ENCODE results near the gene RPL7A. TPM values are rescaled to one million over a fixed set of nuclear protein-coding genes. Genes with fewer than 3 reads are reported as not detected.
A peak's percentile ranks its signal among the peaks of the same experiment; 100 is the strongest.
"Not testable (repeated sequence)": the region's sequence is repeated elsewhere in the genome, so short reads cannot be mapped to it uniquely, and the experiment has no call there.

The RPL7A gene
- total RNA-seq, 1 donor from 2014 or later = 1,772 TPM

DNA sequence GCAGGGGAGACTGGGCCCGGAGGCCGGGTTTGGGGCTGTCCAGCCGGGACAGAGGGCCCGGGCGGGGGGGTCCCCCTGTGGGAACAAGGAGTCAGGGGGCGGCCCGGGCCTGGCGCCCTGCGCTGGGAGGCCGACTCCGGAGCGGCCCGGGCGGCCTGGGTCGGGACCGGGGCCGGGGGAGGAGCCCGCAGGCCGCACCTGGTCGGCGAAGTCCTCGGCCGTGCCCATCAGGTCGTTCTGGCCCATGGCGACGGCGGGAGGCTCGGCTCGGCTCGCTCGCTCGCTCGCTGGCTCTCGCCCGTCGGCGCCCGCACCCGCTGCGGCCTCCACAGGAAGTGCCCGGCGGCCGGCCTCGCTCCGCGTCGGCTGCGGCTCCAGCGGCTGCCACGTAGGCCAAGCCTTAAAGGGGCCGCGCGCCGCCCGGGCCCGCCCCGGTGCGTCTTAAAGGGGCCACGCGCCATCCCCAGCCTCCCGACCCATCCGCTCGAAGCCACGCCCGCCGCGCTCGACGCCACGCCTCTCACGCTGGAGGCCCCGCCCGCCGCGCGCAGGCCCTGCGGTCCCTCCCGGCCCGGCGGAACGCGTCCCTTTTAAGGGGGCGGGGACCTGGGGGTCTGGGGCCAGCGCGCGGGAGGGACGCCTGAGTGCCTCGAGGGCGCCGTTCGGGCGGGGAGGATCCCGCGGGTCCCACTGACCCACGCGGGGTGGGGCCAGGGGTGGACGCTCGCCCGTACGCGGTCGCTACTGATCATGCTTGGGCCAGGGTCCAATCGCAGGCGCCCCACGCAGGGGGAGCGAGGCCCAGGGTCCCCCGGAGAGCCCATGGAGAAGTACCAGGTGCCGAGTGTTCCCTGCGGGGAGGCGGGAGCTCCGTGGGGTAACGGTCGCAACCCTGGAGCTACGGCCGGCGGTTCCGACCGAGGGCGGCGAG, 28.0 kb downstream of the RPL7A start, which contains the start of the genes STKLD1 and SURF4:
STKLD1 (plus strand) TSS at position 643 of the 931 bp plus-strand sequence; CDS start at position 751, 108 bp downstream.
SURF4 (minus strand) TSS at position 337 of the 931 bp plus-strand sequence; CDS start at position 246, 91 bp downstream.
- Mint-ChIP-seq H3K4me1 (ENCODE audit: unreplicated experiment) (peaks cover 33% of the 10 kb centered on the region), H3K27ac (ENCODE audit: unreplicated experiment) (peak within 1 kb of the TSS; percentile 97), H3K36me3 (ENCODE audit: unreplicated experiment) (peaks cover 4% of the 10 kb centered on the region), H3K27me3 (ENCODE audit: unreplicated experiment) (no peaks in the 10 kb centered on the region), H3K9me3 (ENCODE audit: unreplicated experiment) (no peaks in the 10 kb centered on the region), H3K4me3 (ENCODE audit: unreplicated experiment) (peak within 1 kb of the TSS; percentile 94)
- no peak for TF ChIP-seq CTCF (IDR thresholded peaks at IDR 0.05)
- DNase-seq (ENCODE audit: extremely low spot score, unreplicated experiment) = peak; percentile 98

GRCh38 chr9:133377280-133377679, 29.3 kb downstream of the RPL7A start:
- not testable (repeated sequence) for H3K9me3 Mint-ChIP-seq (ENCODE audit: unreplicated experiment); DNase-seq (ENCODE audit: extremely low spot score, unreplicated experiment); H3K27ac Mint-ChIP-seq (ENCODE audit: unreplicated experiment); H3K36me3 Mint-ChIP-seq (ENCODE audit: unreplicated experiment); H3K27me3 Mint-ChIP-seq (ENCODE audit: unreplicated experiment)
- H3K4me1 Mint-ChIP-seq (ENCODE audit: unreplicated experiment) = peaks cover 24% of the 10 kb centered on the region
- H3K4me3 Mint-ChIP-seq (ENCODE audit: unreplicated experiment) = peak overlapping the region; percentile 70

- H3K27ac Mint-ChIP-seq (ENCODE audit: unreplicated experiment) = no peak overlapping the region
- H3K4me1 Mint-ChIP-seq (ENCODE audit: unreplicated experiment) = peaks cover 19% of the 10 kb centered on the region
- TF ChIP-seq CTCF (IDR thresholded peaks at IDR 0.05) = no peak
- no peaks in the 10 kb centered on the region for H3K9me3 Mint-ChIP-seq (ENCODE audit: unreplicated experiment)
- no peak overlapping the region for H3K4me3 Mint-ChIP-seq (ENCODE audit: unreplicated experiment)
- H3K36me3 Mint-ChIP-seq (ENCODE audit: unreplicated experiment) = no peaks in the 10 kb centered on the region
- DNase-seq (ENCODE audit: extremely low spot score, unreplicated experiment) = no peak
- H3K27me3 Mint-ChIP-seq (ENCODE audit: unreplicated experiment) = no peaks in the 10 kb centered on the region
These were observed 29.8 kb downstream of the RPL7A start for GRCh38 chr9:133377721-133378216.

DNA sequence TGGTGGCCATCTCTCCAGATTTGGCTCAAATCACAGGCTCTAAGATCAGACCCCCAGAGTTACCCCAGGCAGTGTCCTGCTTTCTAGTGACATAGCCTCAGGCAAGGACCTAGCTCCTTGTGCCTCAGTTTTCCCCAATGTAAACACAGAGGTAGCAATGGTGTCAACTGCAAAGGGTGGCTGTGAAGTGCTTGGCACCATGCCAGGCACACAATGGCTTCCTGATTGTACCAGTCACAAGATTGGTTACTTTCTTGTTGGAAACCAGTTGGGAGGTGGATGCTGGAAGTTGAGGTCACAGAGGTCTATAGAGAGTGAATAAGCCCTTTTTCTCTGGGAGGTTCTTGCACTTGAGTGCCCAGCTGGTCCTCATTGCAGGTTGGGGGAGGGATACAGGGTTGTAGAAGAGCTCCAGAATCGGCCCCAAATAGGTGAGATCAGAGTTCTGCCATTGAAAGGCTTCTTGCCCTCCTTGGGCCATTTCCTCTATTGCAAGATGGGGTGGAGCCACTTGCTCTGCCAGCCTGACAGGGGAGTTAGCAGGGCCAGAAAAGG, 30.5 kb downstream of the RPL7A start:
- Mint-ChIP-seq H3K36me3 (ENCODE audit: unreplicated experiment) (no peaks in the 10 kb centered on the region), H3K4me1 (ENCODE audit: unreplicated experiment) (peaks cover 16% of the 10 kb centered on the region), H3K27me3 (ENCODE audit: unreplicated experiment) (no peaks in the 10 kb centered on the region), H3K27ac (ENCODE audit: unreplicated experiment) (no peak overlapping the region), H3K4me3 (ENCODE audit: unreplicated experiment) (no peak overlapping the region), H3K9me3 (ENCODE audit: unreplicated experiment) (no peaks in the 10 kb centered on the region)
- no peak for TF ChIP-seq CTCF (IDR thresholded peaks at IDR 0.05)
- no peak for DNase-seq (ENCODE audit: extremely low spot score, unreplicated experiment)

DNA sequence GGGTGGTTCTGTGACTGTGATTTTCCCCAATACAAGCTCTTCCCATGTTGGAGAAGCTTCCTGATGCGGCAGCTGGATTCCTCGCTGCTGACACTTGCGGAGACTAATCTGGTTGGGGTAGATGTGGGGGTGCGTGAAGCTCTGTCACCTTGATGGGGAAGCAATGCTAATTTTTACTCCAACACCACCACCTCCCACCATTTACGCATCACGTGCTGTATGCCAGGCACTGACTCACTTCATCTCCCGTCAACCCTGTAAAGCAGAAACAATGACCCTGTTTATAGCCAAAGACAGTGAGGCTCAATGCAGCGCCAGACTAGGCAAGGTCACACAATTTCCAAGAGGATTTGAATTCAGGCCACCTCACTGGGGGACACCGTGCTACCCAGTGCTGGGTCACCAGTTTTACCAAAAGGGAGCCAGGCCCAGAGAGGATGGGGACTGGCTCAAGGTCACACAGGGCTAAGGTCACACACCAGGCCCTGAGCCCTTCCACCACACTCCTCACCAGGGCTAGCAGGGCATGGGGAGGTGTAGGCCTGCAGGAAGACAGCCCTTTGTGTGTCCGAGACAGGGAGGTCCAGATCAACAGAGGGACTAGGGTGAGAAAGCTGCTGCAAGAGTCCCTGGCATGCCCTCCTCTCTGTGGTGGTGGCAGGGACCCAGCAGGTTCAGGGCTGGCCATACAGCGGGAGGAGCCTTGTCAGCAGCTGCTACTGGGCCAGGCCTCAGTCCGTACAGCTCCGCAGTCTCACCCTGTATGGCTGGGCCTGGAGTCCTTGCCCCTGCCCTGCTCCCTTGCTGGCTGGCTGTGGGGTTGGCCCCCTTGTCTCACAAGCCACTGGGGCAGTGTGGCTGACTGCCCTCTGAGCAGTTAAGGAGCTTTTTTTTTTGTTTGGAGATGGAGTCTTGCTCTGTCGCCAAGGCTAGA, 31.4 kb downstream of the RPL7A start:
- Mint-ChIP-seq H3K9me3 (ENCODE audit: unreplicated experiment) (no peaks in the 10 kb centered on the region), H3K4me1 (ENCODE audit: unreplicated experiment) (peaks cover 10% of the 10 kb centered on the region), H3K4me3 (ENCODE audit: unreplicated experiment) (no peak overlapping the region), H3K27ac (ENCODE audit: unreplicated experiment) (no peak overlapping the region), H3K36me3 (ENCODE audit: unreplicated experiment) (no peaks in the 10 kb centered on the region), H3K27me3 (ENCODE audit: unreplicated experiment) (no peaks in the 10 kb centered on the region)
- TF ChIP-seq CTCF (IDR thresholded peaks at IDR 0.05) = no peak
- no peak for DNase-seq (ENCODE audit: extremely low spot score, unreplicated experiment)

Measured in osteocyte (in vitro differentiated cells).